ENCODE results near the gene TC2N. TPM values are rescaled to one million over a fixed set of nuclear protein-coding genes. Genes with fewer than 3 reads are reported as not detected.
"Not testable (repeated sequence)": the region's sequence is repeated elsewhere in the genome, so short reads cannot be mapped to it uniquely, and the experiment has no call there.

Gene TC2N
- total and polyA plus RNA-seq, 5 donors: 7.1 to 17.4 (median 14.7) TPM

GRCh38 chr14:91751719-91752118 is 115.6 kb downstream of the TC2N start:
- no peaks in the 10 kb centered on the region for H3K27me3 ChIP-seq (ENCODE audit: control insufficient read depth, insufficient read depth)
- intact Hi-C loops (cut with DNase I): no loop called here
- no peaks in the 10 kb centered on the region for H3K4me1 ChIP-seq (ENCODE audit: control insufficient read depth, insufficient read depth, low read length)
- H3K4me3 ChIP-seq (ENCODE audit: low read length): no peak overlapping the region
- ATAC-seq (no peak), DNase-seq (no peak)
- WGBS: 82% methylated on average over 2 of the region's 2 CpGs
- no peak overlapping the region for H3K27ac ChIP-seq (ENCODE audit: low read length)
- H3K9me3 ChIP-seq (ENCODE audit: control insufficient read depth, low read length): no peaks in the 10 kb centered on the region

- DNase-seq (no peak), ATAC-seq (no peak)
- Histone ChIP-seq H3K9me3 (ENCODE audit: control insufficient read depth, low read length) (no peaks in the 10 kb centered on the region), H3K4me3 (ENCODE audit: low read length) (no peak overlapping the region), H3K4me1 (ENCODE audit: control insufficient read depth, insufficient read depth, low read length) (no peaks in the 10 kb centered on the region), H3K27me3 (ENCODE audit: control insufficient read depth, insufficient read depth) (no peaks in the 10 kb centered on the region), H3K27ac (ENCODE audit: low read length) (no peak overlapping the region)
- intact Hi-C loops (cut with DNase I): no loop called here
- WGBS: 92% methylated on average over 3 of the region's 3 CpGs
Measured at GRCh38 chr14:91750634-91751198, 116.6 kb downstream of the TC2N start.

DNA sequence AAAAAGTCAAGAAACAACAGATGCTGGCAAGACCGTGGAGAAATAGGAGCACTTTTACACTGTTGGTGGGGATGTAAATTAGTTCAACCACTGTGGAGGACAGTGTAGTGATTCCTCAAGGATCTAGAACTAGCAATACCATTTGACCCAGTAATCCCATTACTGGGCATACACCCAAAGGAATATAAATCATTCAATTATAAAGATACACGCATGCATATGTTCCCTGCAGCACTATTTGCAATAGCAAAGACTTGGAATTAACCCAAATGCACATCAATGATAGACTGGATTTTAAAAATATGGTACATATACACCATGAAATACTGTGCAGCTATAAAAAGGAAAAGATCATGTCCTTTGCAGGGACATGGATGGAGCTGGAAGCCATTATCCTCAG is 117.5 kb downstream of the TC2N start:
- ATAC-seq (no peak), DNase-seq (no peak)
- Histone ChIP-seq H3K27me3 (ENCODE audit: control insufficient read depth, insufficient read depth) (no peaks in the 10 kb centered on the region), H3K4me3 (ENCODE audit: low read length) (no peak overlapping the region), H3K4me1 (ENCODE audit: control insufficient read depth, insufficient read depth, low read length) (no peaks in the 10 kb centered on the region), H3K27ac (ENCODE audit: low read length) (no peak overlapping the region), H3K9me3 (ENCODE audit: control insufficient read depth, low read length) (no peaks in the 10 kb centered on the region)
- 81% methylated on average over 2 of the region's 2 CpGs for WGBS
- intact Hi-C loops (cut with DNase I): no loop called here

- no peak for ATAC-seq
- Histone ChIP-seq H3K27me3 (ENCODE audit: control insufficient read depth, insufficient read depth) (no peaks in the 10 kb centered on the region), H3K27ac (ENCODE audit: low read length) (no peak overlapping the region), H3K4me3 (ENCODE audit: low read length) (no peak overlapping the region), H3K9me3 (ENCODE audit: control insufficient read depth, low read length) (no peaks in the 10 kb centered on the region), H3K4me1 (ENCODE audit: control insufficient read depth, insufficient read depth, low read length) (no peaks in the 10 kb centered on the region)
- 94% methylated on average over 2 of the region's 2 CpGs for WGBS
- intact Hi-C loops (cut with DNase I): no loop called here
- DNase-seq: no peak
Measured at GRCh38 chr14:91748049-91748448, 119.3 kb downstream of the TC2N start.

- intact Hi-C loops (cut with DNase I): no loop called here
- no peaks in the 10 kb centered on the region for H3K27me3 ChIP-seq (ENCODE audit: control insufficient read depth, insufficient read depth)
- DNase-seq (no peak), ATAC-seq (no peak)
- H3K4me3 ChIP-seq (ENCODE audit: low read length): no peak overlapping the region
- no peak overlapping the region for H3K27ac ChIP-seq (ENCODE audit: low read length)
- WGBS: 95% methylated on average over 1 of the region's 1 CpG
- no peaks in the 10 kb centered on the region for H3K4me1 ChIP-seq (ENCODE audit: control insufficient read depth, insufficient read depth, low read length)
- H3K9me3 ChIP-seq (ENCODE audit: control insufficient read depth, low read length): no peaks in the 10 kb centered on the region
Measured at GRCh38 chr14:91745344-91745743, 122.0 kb downstream of the TC2N start.

DNA sequence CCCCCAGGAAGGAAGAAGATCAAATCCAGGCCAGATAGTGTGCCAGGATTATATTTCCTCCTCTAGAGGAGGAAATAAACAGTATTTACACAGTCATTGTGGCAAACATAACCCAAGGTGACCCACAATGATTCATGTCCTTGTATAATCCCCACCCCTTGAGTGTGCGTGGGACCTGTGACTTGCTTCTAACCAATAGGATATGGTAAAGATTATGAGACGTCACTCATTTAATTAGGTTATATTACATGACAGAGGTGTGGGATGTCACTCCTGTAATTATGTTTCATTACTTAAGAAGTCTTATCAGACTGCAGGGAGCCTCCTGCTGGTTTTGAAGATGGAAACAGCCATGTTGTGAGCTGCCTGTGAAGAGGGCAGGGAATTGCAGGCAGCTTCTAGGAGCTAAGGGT is 123.3 kb downstream of the TC2N start:
- ATAC-seq (peak in 1 of 2 donors; percentile 33), DNase-seq (no peak)
- Histone ChIP-seq H3K4me1 (ENCODE audit: control insufficient read depth, insufficient read depth, low read length) (no peaks in the 10 kb centered on the region), H3K4me3 (ENCODE audit: low read length) (no peak overlapping the region), H3K27ac (ENCODE audit: low read length) (no peak overlapping the region), H3K27me3 (ENCODE audit: control insufficient read depth, insufficient read depth) (no peaks in the 10 kb centered on the region), H3K9me3 (ENCODE audit: control insufficient read depth, low read length) (no peaks in the 10 kb centered on the region)
- 71% methylated on average over 2 of the region's 2 CpGs for WGBS
- intact Hi-C loops (cut with DNase I): no loop called here

GRCh38 chr14:91743305-91743653 is 124.1 kb downstream of the TC2N start:
- ATAC-seq (no peak), DNase-seq (no peak)
- Histone ChIP-seq H3K9me3 (ENCODE audit: control insufficient read depth, low read length) (no peaks in the 10 kb centered on the region), H3K27me3 (ENCODE audit: control insufficient read depth, insufficient read depth) (no peaks in the 10 kb centered on the region), H3K4me3 (ENCODE audit: low read length) (no peak overlapping the region), H3K4me1 (ENCODE audit: control insufficient read depth, insufficient read depth, low read length) (no peaks in the 10 kb centered on the region), H3K27ac (ENCODE audit: low read length) (no peak overlapping the region)
- 91% methylated on average over 2 of the region's 2 CpGs for WGBS
- intact Hi-C loops (cut with DNase I): no loop called here

- Histone ChIP-seq H3K9me3 (ENCODE audit: control insufficient read depth, low read length) (no peaks in the 10 kb centered on the region), H3K4me3 (ENCODE audit: low read length) (no peak overlapping the region), H3K27me3 (ENCODE audit: control insufficient read depth, insufficient read depth) (no peaks in the 10 kb centered on the region), H3K27ac (ENCODE audit: low read length) (no peak overlapping the region), H3K4me1 (ENCODE audit: control insufficient read depth, insufficient read depth, low read length) (no peaks in the 10 kb centered on the region)
- no peak for DNase-seq
- intact Hi-C loops (cut with DNase I): no loop called here
- ATAC-seq: no peak
- 78% methylated on average over 1 of the region's 1 CpG for WGBS
Measured at GRCh38 chr14:91742621-91743304, 124.6 kb downstream of the TC2N start.

- intact Hi-C loops (cut with DNase I); ATAC-seq; DNase-seq; H3K27ac ChIP-seq (ENCODE audit: low read length); H3K4me1 ChIP-seq (ENCODE audit: control insufficient read depth, insufficient read depth, low read length); H3K9me3 ChIP-seq (ENCODE audit: control insufficient read depth, low read length); H3K27me3 ChIP-seq (ENCODE audit: control insufficient read depth, insufficient read depth); H3K4me3 ChIP-seq (ENCODE audit: low read length): not testable (repeated sequence)
- 84% methylated on average over 2 of the region's 2 CpGs for WGBS
Measured at GRCh38 chr14:91739867-91740266, 127.5 kb downstream of the TC2N start.

DNA sequence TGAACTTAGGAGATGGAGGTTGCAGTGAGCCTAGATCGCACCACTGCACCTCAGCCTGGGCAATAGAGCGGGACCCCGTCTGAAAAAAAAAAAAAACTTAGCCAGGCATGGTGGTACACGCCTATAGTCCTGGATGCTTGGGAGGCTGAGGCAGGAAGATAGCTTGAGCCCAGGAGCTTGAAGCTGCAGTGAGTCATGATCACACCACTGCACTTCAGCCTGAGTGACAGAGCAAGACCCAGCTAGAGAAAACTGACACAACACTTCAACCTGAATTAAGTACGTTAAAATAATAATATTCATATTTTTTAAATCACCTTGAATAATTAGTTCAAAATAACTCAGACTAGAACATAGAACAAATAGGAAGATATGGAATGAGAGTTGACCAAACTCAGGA is 129.7 kb downstream of the TC2N start:
- H3K4me1 ChIP-seq (ENCODE audit: control insufficient read depth, insufficient read depth, low read length): no peaks in the 10 kb centered on the region
- H3K4me3 ChIP-seq (ENCODE audit: low read length): no peak overlapping the region
- H3K27ac ChIP-seq (ENCODE audit: low read length): no peak overlapping the region
- intact Hi-C loops (cut with DNase I): no loop called here
- H3K27me3 ChIP-seq (ENCODE audit: control insufficient read depth, insufficient read depth): no peaks in the 10 kb centered on the region
- 92% methylated on average over 5 of the region's 5 CpGs for WGBS
- DNase-seq (no peak), ATAC-seq (no peak)
- H3K9me3 ChIP-seq (ENCODE audit: control insufficient read depth, low read length): no peaks in the 10 kb centered on the region

DNA sequence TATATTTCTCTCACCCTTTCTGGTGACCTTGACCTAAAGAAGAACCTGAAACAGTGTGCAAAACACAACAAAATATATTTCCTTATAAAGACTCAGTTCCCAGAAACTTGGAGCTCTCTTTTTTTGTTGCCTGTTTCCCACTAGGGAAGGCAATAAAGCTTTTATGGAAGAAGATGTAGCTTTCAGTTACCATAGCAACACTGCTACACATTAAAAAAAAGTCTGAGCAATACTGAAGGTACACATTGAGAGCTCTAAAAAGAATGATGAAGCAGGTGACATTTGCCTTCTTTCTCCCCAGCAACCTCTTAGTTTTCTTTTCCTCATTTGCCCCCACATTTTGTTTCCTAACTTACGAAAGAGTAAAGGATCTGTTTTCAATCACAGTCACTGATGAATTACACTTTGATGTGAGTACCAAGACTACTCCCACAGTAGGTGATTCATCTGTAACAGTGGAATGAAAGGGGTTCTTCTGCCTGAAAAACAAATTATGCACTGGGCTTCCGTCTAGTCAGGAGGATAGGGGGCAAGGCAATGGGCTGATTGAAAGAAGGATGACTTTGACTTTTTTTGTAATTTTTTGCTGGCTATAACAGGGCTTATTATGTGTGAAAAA is 134.4 kb downstream of the TC2N start:
- Histone ChIP-seq H3K4me3 (ENCODE audit: low read length) (no peak overlapping the region), H3K4me1 (ENCODE audit: control insufficient read depth, insufficient read depth, low read length) (no peaks in the 10 kb centered on the region), H3K27ac (ENCODE audit: low read length) (no peak overlapping the region), H3K9me3 (ENCODE audit: control insufficient read depth, low read length) (no peaks in the 10 kb centered on the region), H3K27me3 (ENCODE audit: control insufficient read depth, insufficient read depth) (no peaks in the 10 kb centered on the region)
- no peak for DNase-seq
- no peak for ATAC-seq
- intact Hi-C loops (cut with DNase I): no loop called here
- WGBS: 40% methylated on average over 2 of the region's 2 CpGs
